ENCODE data around the gene INSYN2B.

DNA sequence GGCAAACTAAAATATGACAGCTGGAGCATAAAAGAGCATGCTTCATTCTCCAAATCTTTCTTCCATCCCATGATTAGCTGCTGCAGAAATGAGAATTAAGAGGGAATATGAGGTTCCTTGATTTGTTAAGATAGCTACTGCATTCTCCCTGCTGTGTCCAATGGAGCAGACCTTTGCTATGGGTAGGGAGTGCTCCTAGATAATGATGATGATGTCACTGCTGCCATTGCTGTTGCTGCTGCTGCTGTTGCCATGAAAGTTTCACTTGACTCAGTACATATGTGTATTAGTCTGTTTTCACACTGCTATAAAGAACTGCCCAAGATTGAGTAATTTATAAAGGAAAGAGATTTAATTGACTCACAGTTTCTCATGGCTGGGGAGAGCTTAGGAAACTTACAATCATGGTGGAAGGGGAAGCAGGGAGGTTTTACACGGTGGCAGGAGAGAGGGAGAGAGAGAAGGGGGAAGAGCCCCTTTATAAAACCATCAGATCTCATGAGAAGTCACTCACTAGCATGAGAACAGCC, 128.9 kb downstream of the INSYN2B start:
- TF ChIP-seq, protein P1, sequence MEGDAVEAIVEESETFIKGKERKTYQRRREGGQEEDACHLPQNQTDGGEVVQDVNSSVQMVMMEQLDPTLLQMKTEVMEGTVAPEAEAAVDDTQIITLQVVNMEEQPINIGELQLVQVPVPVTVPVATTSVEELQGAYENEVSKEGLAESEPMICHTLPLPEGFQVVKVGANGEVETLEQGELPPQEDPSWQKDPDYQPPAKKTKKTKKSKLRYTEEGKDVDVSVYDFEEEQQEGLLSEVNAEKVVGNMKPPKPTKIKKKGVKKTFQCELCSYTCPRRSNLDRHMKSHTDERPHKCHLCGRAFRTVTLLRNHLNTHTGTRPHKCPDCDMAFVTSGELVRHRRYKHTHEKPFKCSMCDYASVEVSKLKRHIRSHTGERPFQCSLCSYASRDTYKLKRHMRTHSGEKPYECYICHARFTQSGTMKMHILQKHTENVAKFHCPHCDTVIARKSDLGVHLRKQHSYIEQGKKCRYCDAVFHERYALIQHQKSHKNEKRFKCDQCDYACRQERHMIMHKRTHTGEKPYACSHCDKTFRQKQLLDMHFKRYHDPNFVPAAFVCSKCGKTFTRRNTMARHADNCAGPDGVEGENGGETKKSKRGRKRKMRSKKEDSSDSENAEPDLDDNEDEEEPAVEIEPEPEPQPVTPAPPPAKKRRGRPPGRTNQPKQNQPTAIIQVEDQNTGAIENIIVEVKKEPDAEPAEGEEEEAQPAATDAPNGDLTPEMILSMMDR (IDR thresholded peaks at IDR 0.05): no peak
- no peak for TF ChIP-seq POLR2A (IDR thresholded peaks at IDR 0.05)
- no peak for TF ChIP-seq POLR2AphosphoS5 (IDR thresholded peaks at IDR 0.05; ENCODE audit: insufficient read depth in 1 of 2, low read depth in 1 of 2)
